ENCODE data around the gene SEC24C.

Gene SEC24C

GRCh38 chr10:73813333-73813732 is 69.2 kb downstream of the SEC24C start:
- DNase-seq = no peak

- no peak for DNase-seq
These were observed 70.2 kb downstream of the SEC24C start for GRCh38 chr10:73814276-73814895.

- DNase-seq = peak in 2 of 4 experiments; percentile 19 to 33
These were observed 70.9 kb downstream of the SEC24C start for GRCh38 chr10:73814896-73815718.

GRCh38 chr10:73815719-73816030 is 71.5 kb downstream of the SEC24C start:
- no peak for DNase-seq

- DNase-seq = no peak
These were observed 73.0 kb downstream of the SEC24C start for GRCh38 chr10:73816917-73817729.

DNA sequence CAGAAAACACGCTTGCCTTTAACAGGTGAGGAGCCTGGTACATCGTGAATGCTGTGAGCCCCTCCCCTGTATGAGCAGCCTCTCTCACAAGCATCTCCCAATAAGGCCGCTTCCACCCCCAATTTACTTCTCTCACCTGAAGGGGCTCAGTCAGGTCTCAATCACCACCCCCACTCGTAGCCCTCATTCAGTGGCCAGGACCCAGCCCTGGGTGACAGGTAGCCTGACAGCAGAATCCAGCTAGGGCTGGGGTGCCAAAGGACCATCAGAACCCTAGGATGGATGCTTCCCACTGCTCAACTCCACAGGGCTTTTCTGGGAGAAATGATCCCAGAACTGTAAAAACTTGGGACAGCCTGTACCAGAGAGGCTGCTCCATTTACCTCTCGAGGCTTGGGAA is 73.7 kb downstream of the SEC24C start:
- no peak for DNase-seq

GRCh38 chr10:73818402-73818801 is 74.2 kb downstream of the SEC24C start:
- DNase-seq = peak in 1 of 4 experiments; percentile 13

DNA sequence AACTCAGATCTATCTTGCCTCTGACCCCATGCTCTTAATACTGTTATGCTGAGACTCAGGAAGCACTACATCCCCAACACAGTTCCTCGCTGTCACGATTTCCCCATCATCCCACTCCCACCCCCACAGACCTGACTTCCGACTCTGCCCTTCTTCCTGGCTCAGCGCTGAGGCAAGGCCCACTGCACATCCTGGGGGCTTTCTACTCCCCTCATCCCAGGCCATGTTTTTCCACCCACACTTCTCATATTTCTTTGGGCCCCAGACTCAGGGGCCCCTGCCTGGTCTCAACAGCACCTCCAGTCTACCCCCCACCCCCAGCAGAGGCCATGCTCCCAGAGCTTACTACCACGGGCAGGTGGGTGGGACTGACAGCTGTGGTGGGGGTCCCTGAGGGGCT is 74.9 kb downstream of the SEC24C start:
- peak; percentile 50 to 66 (median 61) for DNase-seq

DNA sequence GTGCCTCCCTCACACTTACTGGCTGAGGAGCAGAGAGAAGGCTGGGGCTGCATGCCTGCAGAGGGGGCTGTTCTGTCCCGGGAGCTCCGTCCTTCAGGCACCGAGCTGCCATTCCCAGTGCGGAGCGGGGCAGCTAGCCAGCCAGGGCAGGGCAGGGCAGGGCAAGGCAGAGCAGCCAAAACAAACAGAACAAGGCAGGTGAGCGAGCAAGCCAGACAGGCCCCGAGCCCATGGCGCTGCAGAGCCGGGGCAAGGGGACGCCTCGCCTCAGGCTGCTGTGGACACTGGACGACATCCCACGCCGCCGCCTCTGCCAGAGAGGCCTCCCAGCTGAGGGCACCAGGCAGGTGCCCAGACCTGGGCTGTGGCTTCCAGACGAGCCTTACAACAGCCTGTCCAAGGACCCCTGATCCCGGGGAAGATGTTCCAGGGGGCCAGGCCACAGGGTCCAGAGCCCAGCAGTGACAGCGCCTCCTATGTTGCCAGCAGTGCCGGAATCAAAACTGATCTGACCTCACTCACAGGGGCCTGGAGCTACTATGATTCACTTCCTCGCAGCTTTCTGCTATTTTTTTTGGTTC is 75.4 kb downstream of the SEC24C start:
- peak in 2 of 4 experiments; percentile 19 to 25 for DNase-seq
